ENCODE results near the gene ANO2. TPM values are rescaled to one million over a fixed set of nuclear protein-coding genes. Genes with fewer than 3 reads are reported as not detected.

ANO2 gene
- total and polyA plus RNA-seq, 2 experiments from 2014 or later = 2.3 to 4.6 TPM

DNA sequence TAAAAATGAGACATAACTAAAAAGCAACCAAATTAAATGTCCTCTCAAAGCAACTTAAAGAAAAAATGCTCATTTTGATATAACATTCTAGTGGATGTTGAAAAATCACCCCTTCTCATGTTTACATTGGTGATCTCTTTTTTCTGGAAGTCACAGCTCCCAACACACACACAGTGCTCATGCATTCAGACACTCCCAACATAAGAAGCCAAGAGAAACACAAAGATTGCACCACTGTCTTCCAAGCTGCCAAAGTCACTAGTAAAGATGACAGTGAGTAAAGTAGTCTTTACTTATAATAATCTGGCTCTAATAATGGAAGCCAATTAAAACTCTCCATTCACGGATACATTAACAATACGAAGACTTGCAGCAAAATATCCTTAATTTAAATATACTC is 294.8 kb downstream of the ANO2 start:
- H3K27ac ChIP-seq (ENCODE audit: low read depth) = no peak overlapping the region
- no peak overlapping the region for H2AFZ ChIP-seq
- H4K20me1 ChIP-seq (replicated peaks; ENCODE audit: insufficient read depth) = no peaks in the 10 kb centered on the region
- no peaks in the 10 kb centered on the region for H3K36me3 ChIP-seq (ENCODE audit: insufficient read depth)
- no peaks in the 10 kb centered on the region; the same call in 1 of the 2 replicates for H3K9me2 ChIP-seq (ENCODE audit: insufficient read depth)
- no peak overlapping the region for H3K4me3 Mint-ChIP-seq
- H3K4me1 Mint-ChIP-seq = peaks cover 12% of the 10 kb centered on the region; the same call in 2 of the 3 replicates
- TF ChIP-seq JUNB (IDR thresholded peaks at IDR 0.05; ENCODE audit: unreplicated experiment) = no peak
- TF ChIP-seq STAT1 (IDR thresholded peaks at IDR 0.05; ENCODE audit: unreplicated experiment) = no peak
- TF ChIP-seq POLR2AphosphoS5 (IDR thresholded peaks at IDR 0.05; ENCODE audit: low read depth) = no peak
- TF ChIP-seq ZNF462 (CRISPR knock-in tag; IDR thresholded peaks at IDR 0.05) = no peak
- no peak for TF ChIP-seq ZNF331 (CRISPR knock-in tag; IDR thresholded peaks at IDR 0.05; ENCODE audit: low read depth)
- TF ChIP-seq EZH2phosphoT487 (IDR thresholded peaks at IDR 0.05; ENCODE audit: unreplicated experiment) = no peak
- TF ChIP-seq, protein P1, sequence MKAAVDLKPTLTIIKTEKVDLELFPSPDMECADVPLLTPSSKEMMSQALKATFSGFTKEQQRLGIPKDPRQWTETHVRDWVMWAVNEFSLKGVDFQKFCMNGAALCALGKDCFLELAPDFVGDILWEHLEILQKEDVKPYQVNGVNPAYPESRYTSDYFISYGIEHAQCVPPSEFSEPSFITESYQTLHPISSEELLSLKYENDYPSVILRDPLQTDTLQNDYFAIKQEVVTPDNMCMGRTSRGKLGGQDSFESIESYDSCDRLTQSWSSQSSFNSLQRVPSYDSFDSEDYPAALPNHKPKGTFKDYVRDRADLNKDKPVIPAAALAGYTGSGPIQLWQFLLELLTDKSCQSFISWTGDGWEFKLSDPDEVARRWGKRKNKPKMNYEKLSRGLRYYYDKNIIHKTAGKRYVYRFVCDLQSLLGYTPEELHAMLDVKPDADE (IDR thresholded peaks at IDR 0.05) = no peak
- no peak for TF ChIP-seq NANOG (IDR thresholded peaks at IDR 0.05; ENCODE audit: borderline replicate concordance)
- no peak for TF ChIP-seq CREB1 (CRISPR knock-in tag; IDR thresholded peaks at IDR 0.05; ENCODE audit: low read depth)
- no peaks in the 10 kb centered on the region for H3K27me3 Mint-ChIP-seq (ENCODE audit: insufficient read depth, low read depth, poor library complexity)
- ATAC-seq (no peak), DNase-seq (ENCODE audit: low spot score) (no peak)
- no peak overlapping the region for H3K4me2 ChIP-seq
- H3K4me1 ChIP-seq (ENCODE audit: insufficient read depth) = no peaks in the 10 kb centered on the region
- H3K79me2 ChIP-seq (replicated peaks; ENCODE audit: insufficient read depth) = no peaks in the 10 kb centered on the region
- no peaks in the 10 kb centered on the region for H3F3A ChIP-seq (replicated peaks; ENCODE audit: low read depth)
- no peaks in the 10 kb centered on the region for H3K9me3 Mint-ChIP-seq
- no peak overlapping the region for H3K4me3 ChIP-seq
- H3K27ac Mint-ChIP-seq = no peak overlapping the region
- no peaks in the 10 kb centered on the region for H3K36me3 Mint-ChIP-seq (ENCODE audit: low read depth)
- H3K27me3 ChIP-seq (ENCODE audit: insufficient read depth) = no peaks in the 10 kb centered on the region

Measured in GM23338 (cell line).